GM13977 (cell line): ENCODE results near the gene NTM.

Source experiments
- DNase-seq: peaks from one replicate; pipeline ENCODE4 v3.0.0; 2012; ENCODE audit warnings: low spot score
- in situ Hi-C: fragments of 300-500 bp; cut with MboI; formaldehyde crosslinking; loops from one replicate; pipeline ENCODE4 v1.12.0; 2022; ENCODE audit warnings: low sequenced_read_pairs, low pct_unique_long_range_greater_than_20kb, mixed read lengths, inconsistent platforms; ENCODE audit not compliant: unreplicated experiment
- TF ChIP-seq, protein P1 (sequence below): IDR thresholded peaks from 2 replicates; pipeline ENCODE4 v1.5.1; 2012; ENCODE audit warnings: mild to moderate bottlenecking, control low read depth; ENCODE audit not compliant: insufficient read depth; ENCODE audit errors: extremely low read depth, missing control alignments

Gene NTM

DNA sequence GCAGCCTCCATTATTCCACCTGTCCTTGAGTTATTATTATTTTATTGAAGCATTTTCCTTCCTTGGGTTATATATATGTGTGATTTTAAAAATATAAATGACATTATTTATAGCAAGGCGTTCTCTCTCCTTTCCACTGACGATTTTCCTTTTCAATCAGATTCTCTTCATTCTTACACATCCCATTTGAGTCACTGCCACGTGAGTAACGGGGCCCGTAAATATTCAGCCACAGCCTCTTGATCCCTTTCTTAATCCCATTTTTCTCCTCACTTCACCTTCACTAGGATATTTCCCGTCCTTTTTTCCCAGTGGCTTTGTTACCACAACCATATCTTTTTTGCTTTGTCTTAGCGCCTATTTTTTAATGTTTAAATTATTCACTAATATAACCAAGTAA is 396.2 kb downstream of the NTM start:
- TF ChIP-seq, protein P1, sequence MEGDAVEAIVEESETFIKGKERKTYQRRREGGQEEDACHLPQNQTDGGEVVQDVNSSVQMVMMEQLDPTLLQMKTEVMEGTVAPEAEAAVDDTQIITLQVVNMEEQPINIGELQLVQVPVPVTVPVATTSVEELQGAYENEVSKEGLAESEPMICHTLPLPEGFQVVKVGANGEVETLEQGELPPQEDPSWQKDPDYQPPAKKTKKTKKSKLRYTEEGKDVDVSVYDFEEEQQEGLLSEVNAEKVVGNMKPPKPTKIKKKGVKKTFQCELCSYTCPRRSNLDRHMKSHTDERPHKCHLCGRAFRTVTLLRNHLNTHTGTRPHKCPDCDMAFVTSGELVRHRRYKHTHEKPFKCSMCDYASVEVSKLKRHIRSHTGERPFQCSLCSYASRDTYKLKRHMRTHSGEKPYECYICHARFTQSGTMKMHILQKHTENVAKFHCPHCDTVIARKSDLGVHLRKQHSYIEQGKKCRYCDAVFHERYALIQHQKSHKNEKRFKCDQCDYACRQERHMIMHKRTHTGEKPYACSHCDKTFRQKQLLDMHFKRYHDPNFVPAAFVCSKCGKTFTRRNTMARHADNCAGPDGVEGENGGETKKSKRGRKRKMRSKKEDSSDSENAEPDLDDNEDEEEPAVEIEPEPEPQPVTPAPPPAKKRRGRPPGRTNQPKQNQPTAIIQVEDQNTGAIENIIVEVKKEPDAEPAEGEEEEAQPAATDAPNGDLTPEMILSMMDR, result no peak
- in situ Hi-C loops, result no loop called here

DNA sequence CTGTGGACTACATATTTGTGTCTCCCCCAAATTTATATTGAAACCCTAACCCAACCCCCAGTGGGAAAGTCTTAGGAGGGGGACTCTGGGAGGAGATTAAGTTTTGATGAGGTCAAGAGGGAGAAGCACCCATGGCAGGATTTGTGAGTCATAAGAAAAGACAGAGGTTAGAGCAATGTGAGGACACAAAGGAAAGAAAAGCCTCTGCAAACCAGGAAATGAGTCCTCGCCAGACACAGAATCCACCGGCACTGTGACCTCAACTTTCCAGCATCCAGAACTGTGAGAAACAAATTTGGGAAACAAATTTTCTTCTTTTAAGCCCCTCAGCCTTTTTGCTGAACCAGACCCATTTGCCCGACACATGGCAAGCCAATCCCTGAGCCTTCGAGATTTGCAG is 397.0 kb downstream of the NTM start:
- no peak for DNase-seq
- TF ChIP-seq, protein P1, result no peak
- in situ Hi-C loops, result no loop called here

More for the DNA sequence above, 396.2 kb downstream of the NTM start:
- no peak for DNase-seq

DNA sequence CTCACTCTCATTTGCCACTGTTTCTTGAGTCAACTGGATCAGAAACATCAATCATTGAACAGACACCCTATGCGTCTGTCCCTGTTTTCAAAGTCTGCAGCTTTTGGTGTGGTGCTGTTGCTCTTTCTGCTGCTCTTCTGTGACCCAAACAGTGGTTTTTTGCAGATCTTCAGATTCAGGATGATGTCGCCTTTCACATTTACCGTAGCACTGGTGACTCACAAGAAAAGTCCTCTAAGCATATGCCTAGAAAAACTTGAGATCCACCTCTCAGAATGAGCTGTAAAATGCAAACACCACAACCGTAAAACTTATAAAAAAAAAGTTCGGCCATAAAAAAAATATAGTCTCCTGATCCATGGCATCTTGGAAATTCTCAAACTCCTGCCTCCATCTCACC is 400.4 kb downstream of the NTM start:
- in situ Hi-C loops, result no loop called here
- TF ChIP-seq, protein P1, result no peak
- DNase-seq, result no peak

DNA sequence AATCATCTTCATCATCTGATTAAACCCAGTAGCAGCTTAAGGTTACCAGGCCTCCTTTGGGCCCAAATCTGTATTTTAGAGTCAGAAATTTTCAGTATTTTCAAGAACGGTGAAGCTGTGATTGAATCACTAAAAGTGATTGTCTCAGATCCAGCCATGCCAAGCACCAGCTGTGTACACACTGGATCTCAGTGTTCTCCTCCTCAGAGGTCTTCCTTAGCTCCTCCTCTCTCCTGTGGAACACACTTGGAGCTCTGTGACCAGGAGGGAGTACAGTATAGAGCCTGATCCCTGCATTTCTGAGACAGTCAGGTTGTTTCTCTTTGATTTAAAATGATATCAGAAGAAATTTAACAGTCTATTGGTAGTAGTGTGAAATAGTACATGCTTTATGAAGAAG is 401.1 kb downstream of the NTM start:
- TF ChIP-seq, protein P1, result no peak
- no peak for DNase-seq

DNA sequence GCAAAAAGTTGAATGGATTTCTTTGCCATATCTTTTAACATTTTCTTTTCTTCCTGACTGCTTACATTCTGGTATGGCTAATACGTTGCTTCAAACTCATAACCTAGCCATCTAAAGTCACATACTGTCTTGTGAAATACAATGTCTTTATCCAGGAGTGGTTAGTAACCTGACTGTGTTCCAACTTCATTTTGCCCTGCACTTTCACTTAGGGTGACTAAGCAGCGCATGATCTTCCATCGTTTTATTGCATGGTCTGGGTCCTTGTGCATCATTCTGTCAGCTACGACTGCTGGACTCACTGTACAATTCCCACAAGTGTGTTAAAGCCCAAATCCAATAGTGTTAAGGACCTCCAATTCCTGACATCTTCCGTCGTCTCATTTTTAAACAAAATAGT is 403.2 kb downstream of the NTM start:
- in situ Hi-C loops, result no loop called here
- TF ChIP-seq, protein P1, result no peak
- DNase-seq, result no peak

More for the DNA sequence above, 401.1 kb downstream of the NTM start:
- in situ Hi-C loops, result no loop called here

DNA sequence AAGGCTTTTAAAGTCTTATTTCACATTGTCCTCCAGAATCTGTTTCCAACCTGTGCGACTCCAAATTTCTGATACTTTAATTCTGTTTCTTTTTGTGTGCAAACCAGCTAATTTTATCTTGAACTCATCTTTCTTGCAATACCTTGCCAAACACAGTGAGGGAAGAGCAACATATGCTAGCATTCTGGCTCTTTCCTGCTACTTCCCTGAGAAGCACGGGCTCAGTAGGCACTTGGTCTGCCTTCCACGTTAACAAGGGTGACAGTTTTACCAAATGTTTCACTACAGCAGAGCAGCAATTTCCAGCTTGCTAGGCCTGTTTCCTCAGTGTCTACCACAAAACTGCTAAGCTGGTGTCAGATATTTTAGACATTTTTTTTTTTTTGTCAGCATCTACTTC is 405.8 kb downstream of the NTM start:
- TF ChIP-seq, protein P1, result no peak
- in situ Hi-C loops, result no loop called here
- DNase-seq, result no peak

DNA sequence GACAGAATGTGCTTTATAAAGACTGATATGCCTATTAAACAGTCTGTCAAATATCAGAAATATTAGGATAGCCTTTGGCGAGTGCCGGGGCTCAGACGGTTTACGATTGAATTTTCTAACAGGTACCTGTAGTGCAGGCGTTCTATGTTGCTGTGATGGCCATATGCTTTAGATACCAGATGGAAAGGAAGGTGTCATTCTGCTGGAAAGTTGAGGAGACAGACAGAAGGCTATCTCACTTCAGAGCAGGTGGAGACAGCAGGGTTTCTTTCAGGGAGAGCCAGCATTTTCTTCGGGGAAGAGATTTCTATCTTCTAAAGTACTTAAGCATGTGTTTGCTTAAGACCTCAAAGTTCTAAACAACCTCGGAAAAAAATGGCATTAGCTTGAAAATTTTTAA is 415.4 kb downstream of the NTM start:
- TF ChIP-seq, protein P1, result no peak
- no peak for DNase-seq
- in situ Hi-C loops, result no loop called here
